IMR-90 (cell line): ENCODE results near the gene COL6A3. TPM values are rescaled to one million over a fixed set of nuclear protein-coding genes. Genes with fewer than 3 reads are reported as not detected.

Experiments used
- ATAC-seq: fragments of 200-7000 bp; cut with Tn5 transposase; 2 replicates; pipeline ENCODE4 v1.9.1; 2020; ENCODE audit warnings: low read depth, mild to moderate bottlenecking, moderate library complexity
- BruUV-seq: library from RNA; stranded (reverse); fragments of 400-500 nt; replicated peaks from 2 replicates; lab custom pipeline; 2021; lab: Mats Ljungman, UMichigan
- CTCF ChIA-PET: fragments of 300-600 bp; formaldehyde crosslinking; extraction: SDS; loops from one replicate; lab custom pipeline; 2021; ENCODE audit warnings: antibody characterized with exemption; lab: Yijun Ruan, JAX
- POLR2A ChIA-PET: fragments of 300-600 bp; sonication (Branson Sonifier 250); formaldehyde crosslinking; loops from one replicate; lab custom pipeline; 2022; ENCODE audit warnings: antibody characterized with exemption; ENCODE audit not compliant: unreplicated experiment; lab: Charles Lee
- DNase-seq: peaks from one replicate; pipeline ENCODE4 v3.0.0; 2013
- H2AFZ ChIP-seq: replicated peaks from 2 replicates; pipeline ENCODE3; 2013; ENCODE audit warnings: low read length, mild to moderate bottlenecking; ENCODE audit not compliant: poor library complexity
- H2AK5ac ChIP-seq: 2 replicates; pipeline ENCODE4 v1.6.1; 2013; ENCODE audit warnings: low read depth, low read length, inconsistent platforms
- H2AK9ac ChIP-seq: replicated peaks from 2 replicates; pipeline ENCODE3; 2013; ENCODE audit warnings: mild to moderate bottlenecking, low read depth, low read length, moderate library complexity; ENCODE audit not compliant: poor library complexity
- H2BK120ac ChIP-seq: 2 replicates; pipeline ENCODE4 v1.6.1; 2013; ENCODE audit warnings: low read depth, low read length, inconsistent platforms
- H2BK15ac ChIP-seq: 3 replicates; pipeline ENCODE4 v1.6.1; 2013; ENCODE audit warnings: low read depth, low read length, inconsistent platforms
- H2BK20ac ChIP-seq: 2 replicates; pipeline ENCODE4 v1.6.1; 2013; ENCODE audit warnings: low read depth, mild to moderate bottlenecking, inconsistent platforms, low read length, moderate library complexity
- H2BK5ac ChIP-seq: 2 replicates; pipeline ENCODE4 v1.6.1; 2013; ENCODE audit warnings: mild to moderate bottlenecking, low read depth, low read length, inconsistent platforms; ENCODE audit not compliant: poor library complexity, severe bottlenecking
- H3K14ac ChIP-seq: replicated peaks from 2 replicates; pipeline ENCODE4 v1.6.1; 2013; ENCODE audit warnings: low read depth, low read length, inconsistent platforms
- H3K18ac ChIP-seq: 2 replicates; pipeline ENCODE4 v1.6.1; 2013; ENCODE audit warnings: low read depth, low read length, control low read depth
- H3K23ac ChIP-seq: 2 replicates; pipeline ENCODE4 v1.6.1; 2013; ENCODE audit warnings: low read depth, low read length, inconsistent platforms
- H3K27ac ChIP-seq: 2 replicates; pipeline ENCODE4 v1.5.1; 2013; ENCODE audit warnings: mild to moderate bottlenecking, control low read depth, low read length; ENCODE audit not compliant: insufficient read depth
- H3K27me3 ChIP-seq: 2 replicates; pipeline ENCODE4 v1.6.1; 2013; ENCODE audit warnings: low read length; ENCODE audit not compliant: control insufficient read depth, insufficient read depth
- H3K36me3 ChIP-seq: 2 replicates; pipeline ENCODE4 v1.6.1; 2013; ENCODE audit warnings: low read length, mixed read lengths; ENCODE audit not compliant: control insufficient read depth, insufficient read depth
- H3K4ac ChIP-seq: 2 replicates; pipeline ENCODE4 v1.6.1; 2013; ENCODE audit warnings: low read depth, low read length, inconsistent platforms
- H3K4me1 ChIP-seq: 2 replicates; pipeline ENCODE4 v1.6.1; 2013; ENCODE audit warnings: low read length, mixed read lengths; ENCODE audit not compliant: control insufficient read depth, insufficient read depth
- H3K4me2 ChIP-seq: 2 replicates; pipeline ENCODE4 v1.6.1; 2013; ENCODE audit warnings: low read depth, mild to moderate bottlenecking, control low read depth, low read length, moderate library complexity
- H3K4me3 ChIP-seq: 2 replicates; pipeline ENCODE4 v1.5.1; 2013; ENCODE audit warnings: low read depth, mild to moderate bottlenecking, control low read depth, low read length, moderate library complexity; ENCODE audit not compliant: insufficient read depth
- H3K56ac ChIP-seq: 2 replicates; pipeline ENCODE4 v1.6.1; 2013; ENCODE audit warnings: low read length, inconsistent platforms; ENCODE audit not compliant: insufficient read depth; ENCODE audit errors: extremely low read depth
- H3K79me1 ChIP-seq, 2 experiments: 2 replicates each; pipeline ENCODE4 v1.6.1; 2013; ENCODE audit warnings: low read length in 2 of 2, inconsistent platforms in 1 of 2, low read depth in 1 of 2
- H3K9ac ChIP-seq: 2 replicates; pipeline ENCODE4 v1.6.1; 2013; ENCODE audit warnings: low read depth, low read length, control low read depth
- H3K9me1 ChIP-seq: 2 replicates; pipeline ENCODE4 v1.6.1; 2013; ENCODE audit warnings: low read length, inconsistent platforms; ENCODE audit not compliant: insufficient read depth
- H3K9me3 ChIP-seq: 2 replicates; pipeline ENCODE4 v1.6.1; 2013; ENCODE audit warnings: low read length; ENCODE audit not compliant: control insufficient read depth, insufficient read depth
- H4K20me1 ChIP-seq: 2 replicates; pipeline ENCODE4 v1.6.1; 2013; ENCODE audit warnings: low read length, inconsistent platforms; ENCODE audit not compliant: insufficient read depth
- H4K5ac ChIP-seq: 2 replicates; pipeline ENCODE4 v1.6.1; 2013; ENCODE audit warnings: mild to moderate bottlenecking, low read depth, low read length, control low read depth
- H4K8ac ChIP-seq, 2 experiments: 2 replicates each; pipeline ENCODE4 v1.6.1; 2013; ENCODE audit warnings: low read depth in 2 of 2, low read length in 2 of 2, control low read depth in 1 of 2, inconsistent platforms in 1 of 2
- H4K91ac ChIP-seq: 2 replicates; pipeline ENCODE4 v1.6.1; 2013; ENCODE audit warnings: low read depth, low read length, inconsistent platforms; ENCODE audit not compliant: insufficient read depth
- BHLHE40 ChIP-seq: fragments of 150-350 bp; IDR thresholded peaks from 2 replicates; pipeline ENCODE4 v1.6.1; 2016; ENCODE audit warnings: mild to moderate bottlenecking, low read depth, low read length
- CEBPB ChIP-seq: IDR thresholded peaks from 2 replicates; pipeline ENCODE4 v1.6.1; 2012; ENCODE audit warnings: low read depth, low read length, improper control_type of control experiment
- CHD1 ChIP-seq: IDR thresholded peaks from 2 replicates; pipeline ENCODE4 v1.6.1; 2012; ENCODE audit warnings: low read depth, low read length, improper control_type of control experiment
- ELK1 ChIP-seq: fragments of 150-350 bp; IDR thresholded peaks from 2 replicates; pipeline ENCODE4 v1.6.1; 2016; ENCODE audit warnings: low read depth, mild to moderate bottlenecking, low read length, moderate library complexity, borderline replicate concordance
- FOS ChIP-seq: fragments of 150-350 bp; IDR thresholded peaks from 2 replicates; pipeline ENCODE4 v1.6.1; 2016; ENCODE audit warnings: low read depth, low read length
- MAFK ChIP-seq: IDR thresholded peaks from 2 replicates; pipeline ENCODE4 v1.6.1; 2012; ENCODE audit warnings: low read depth, low read length, improper control_type of control experiment
- MAZ ChIP-seq: IDR thresholded peaks from 2 replicates; pipeline ENCODE4 v1.6.1; 2012; ENCODE audit warnings: low read depth, mild to moderate bottlenecking, low read length, improper control_type of control experiment, moderate library complexity, borderline replicate concordance
- MXI1 ChIP-seq: IDR thresholded peaks from 2 replicates; pipeline ENCODE4 v1.6.1; 2012; ENCODE audit warnings: low read depth, mild to moderate bottlenecking, low read length, moderate library complexity, borderline replicate concordance
- NFE2L2 ChIP-seq: fragments of 150-350 bp; IDR thresholded peaks from 2 replicates; pipeline ENCODE4 v1.6.1; 2016; ENCODE audit warnings: low read depth, mild to moderate bottlenecking, low read length
- POLR2A ChIP-seq: IDR thresholded peaks from 2 replicates; pipeline ENCODE4 v1.6.1; 2012; ENCODE audit warnings: mild to moderate bottlenecking, low read depth, low read length
- RAD21 ChIP-seq: IDR thresholded peaks from 2 replicates; pipeline ENCODE4 v1.6.1; 2012; ENCODE audit warnings: low read length, improper control_type of control experiment
- RCOR1 ChIP-seq: IDR thresholded peaks from 2 replicates; pipeline ENCODE4 v1.6.1; 2012; ENCODE audit warnings: mild to moderate bottlenecking, low read length, improper control_type of control experiment; ENCODE audit not compliant: insufficient replicate concordance
- RFX5 ChIP-seq: IDR thresholded peaks from 2 replicates; pipeline ENCODE4 v1.8.0; 2012; ENCODE audit warnings: low read depth, mild to moderate bottlenecking, low read length, moderate library complexity
- SMC3 ChIP-seq: fragments of 150-350 bp; IDR thresholded peaks from 2 replicates; pipeline ENCODE4 v1.6.1; 2016; ENCODE audit warnings: low read depth, mild to moderate bottlenecking, antibody characterized with exemption, low read length, moderate library complexity
- USF2 ChIP-seq: fragments of 150-350 bp; IDR thresholded peaks from 2 replicates; pipeline ENCODE4 v1.6.1; 2017; ENCODE audit warnings: mild to moderate bottlenecking, antibody characterized with exemption, low read length, low read depth
- WGBS, 2 experiments: methylation state at CpG; one replicate each; pipeline versions ENCODE4 v1.1.5 to v1.1.7; 2013; ENCODE audit warnings: missing lambda C conversion rate in 2 of 2; ENCODE audit not compliant: insufficient read length in 1 of 2; ENCODE audit errors: extremely low coverage in 2 of 2; 5-methylcytosine and 5-hydroxymethylcytosine counted together
- dilution Hi-C: fragments of 300-500 bp; cut with HindIII; formaldehyde crosslinking; loops from one replicate; pipeline ENCODE4 v1.14.3; 2018; ENCODE audit warnings: low sequenced_read_pairs; ENCODE audit not compliant: unreplicated experiment
- in situ Hi-C: fragments of 300-500 bp; cut with MboI; formaldehyde crosslinking; loops from 3 replicates; pipeline ENCODE4 v1.14.3; 2019; ENCODE audit warnings: low sequenced_read_pairs, inconsistent platforms, mixed read lengths
- intact Hi-C: fragments of 100-400 bp; cut with micrococcal nuclease; formaldehyde crosslinking; loops from 2 replicates; pipeline ENCODE4 v1.10.0; 2022
- polyA plus RNA-seq, 3 experiments: library from polyadenylated mRNA; depleted of rRNA; stranded (reverse); fragments of >200 nt; gene quantifications; 2 replicates each; pipeline ENCODE4 v1.2.3, GENCODE V29; 2012; ENCODE audit warnings: low replicate concordance in 1 of 3
- total RNA-seq: library from RNA; depleted of rRNA; stranded (reverse); fragments of >200 nt; gene quantifications from 2 replicates; pipeline ENCODE4 v1.2.3, GENCODE V29; 2012
- TF ChIP-seq, protein P1 (sequence below): conservative IDR thresholded peaks from 2 replicates; pipeline ENCODE4 v1.5.1; 2012; ENCODE audit warnings: mild to moderate bottlenecking, low read depth, low read length, improper control_type of control experiment

The COL6A3 gene
- total and polyA plus RNA-seq, 2 of the 4 experiments (the other 2 are of a cell fraction) = 964 to 1,855 TPM

DNA sequence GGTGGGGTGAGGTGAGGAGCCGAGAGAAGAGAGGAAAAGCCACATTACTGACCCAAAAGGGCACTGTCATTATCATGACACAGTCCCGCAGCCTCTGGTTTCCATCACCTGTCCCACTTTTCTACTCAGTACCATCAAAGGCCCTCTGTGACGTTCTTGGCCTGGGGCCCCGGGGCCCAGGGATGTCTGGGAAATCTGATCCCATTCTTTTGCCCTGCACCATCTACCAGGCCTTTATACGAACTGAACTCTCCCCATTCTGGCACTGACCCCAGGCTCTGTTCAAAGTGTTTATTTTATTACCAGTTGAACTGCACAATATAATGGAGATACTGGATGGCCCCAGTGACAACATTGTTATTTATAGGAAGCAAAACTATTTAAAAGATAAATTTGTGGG is 89.1 kb downstream of the COL6A3 start:
- BruUV-seq = no TSS peak
- Histone ChIP-seq H3K14ac (peak overlapping the region; percentile 13), H3K9ac (peak overlapping the region; percentile 40), H3K9me1 (peaks cover 29% of the 10 kb centered on the region), H4K91ac (peak overlapping the region; percentile 90), H3K56ac (peak overlapping the region; percentile 54), H3K27ac (peak overlapping the region; percentile 95), H3K4me1 (peaks cover 33% of the 10 kb centered on the region), H3K79me1 (peaks cover 19 to 73% of the 10 kb centered on the region in 2 experiments), H2BK20ac (peak overlapping the region; percentile 44), H3K4ac (peak overlapping the region; percentile 79), H4K20me1 (peaks cover 10% of the 10 kb centered on the region), H3K23ac (peak overlapping the region; percentile 19; the same call in 1 of the 2 replicates), H3K27me3 (no peaks in the 10 kb centered on the region), H2AK5ac (peak overlapping the region; percentile 79), H2BK15ac (peak overlapping the region; percentile 75; the same call in 1 of the 3 replicates), H2BK120ac (peak overlapping the region; percentile 58), H2AK9ac (peak overlapping the region; percentile 33), H2AFZ (no peak overlapping the region), H3K9me3 (no peaks in the 10 kb centered on the region), H2BK5ac (peak overlapping the region; percentile 91), H4K8ac (peak overlapping the region; percentile 60 to 87), H3K4me3 (no peak overlapping the region), H3K4me2 (no peak overlapping the region), H4K5ac (peak overlapping the region; percentile 87), H3K36me3 (peaks cover 66% of the 10 kb centered on the region), H3K18ac (peak overlapping the region; percentile 80)
- dilution Hi-C loops = no loop called here
- ChIA-PET CTCF (no interaction called here), POLR2A (no interaction called here)
- in situ Hi-C loops = loop anchor here (10.0 kb wide), 1 partner anchor 160 kb away; no protein-coding TSS in a partner anchor
- DNase-seq (peak; percentile 81), ATAC-seq (peak; percentile 45)
- WGBS, 2 experiments = 50% methylated on average over 1 of the region's 5 CpGs; no CpG with 5 or more reads in 1 of the 2 experiments
- intact Hi-C loops = loop anchor here (2.0 kb wide), 3 partner anchors 42 to 170 kb away; no protein-coding TSS in a partner anchor
- TF ChIP-seq RAD21 (no peak), ELK1 (no peak), SMC3 (no peak), FOS (no peak), USF2 (no peak), CEBPB (no peak), MXI1 (no peak), MAFK (no peak), POLR2A (no peak), MAZ (no peak; the same call in 1 of the 2 replicates), RCOR1 (no peak), BHLHE40 (no peak), RFX5 (no peak), NFE2L2 (no peak), CHD1 (no peak)
- TF ChIP-seq, protein P1, sequence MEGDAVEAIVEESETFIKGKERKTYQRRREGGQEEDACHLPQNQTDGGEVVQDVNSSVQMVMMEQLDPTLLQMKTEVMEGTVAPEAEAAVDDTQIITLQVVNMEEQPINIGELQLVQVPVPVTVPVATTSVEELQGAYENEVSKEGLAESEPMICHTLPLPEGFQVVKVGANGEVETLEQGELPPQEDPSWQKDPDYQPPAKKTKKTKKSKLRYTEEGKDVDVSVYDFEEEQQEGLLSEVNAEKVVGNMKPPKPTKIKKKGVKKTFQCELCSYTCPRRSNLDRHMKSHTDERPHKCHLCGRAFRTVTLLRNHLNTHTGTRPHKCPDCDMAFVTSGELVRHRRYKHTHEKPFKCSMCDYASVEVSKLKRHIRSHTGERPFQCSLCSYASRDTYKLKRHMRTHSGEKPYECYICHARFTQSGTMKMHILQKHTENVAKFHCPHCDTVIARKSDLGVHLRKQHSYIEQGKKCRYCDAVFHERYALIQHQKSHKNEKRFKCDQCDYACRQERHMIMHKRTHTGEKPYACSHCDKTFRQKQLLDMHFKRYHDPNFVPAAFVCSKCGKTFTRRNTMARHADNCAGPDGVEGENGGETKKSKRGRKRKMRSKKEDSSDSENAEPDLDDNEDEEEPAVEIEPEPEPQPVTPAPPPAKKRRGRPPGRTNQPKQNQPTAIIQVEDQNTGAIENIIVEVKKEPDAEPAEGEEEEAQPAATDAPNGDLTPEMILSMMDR = no peak
